ENCODE data around the gene CCDC88A. TPM values are rescaled to one million over a fixed set of nuclear protein-coding genes. Genes with fewer than 3 reads are reported as not detected.

The CCDC88A gene
- total and polyA plus RNA-seq, 3 donors from 2014 or later = 26.5 to 180 (median 121) TPM

GRCh38 chr2:55408918-55409868 lies 10.5 kb downstream of the CCDC88A start:
- no peaks in the 10 kb centered on the region for H3K36me3 ChIP-seq (ENCODE audit: low read depth, missing control alignments)
- H3K4me1 ChIP-seq = no peaks in the 10 kb centered on the region
- TF ChIP-seq POLR2A (IDR thresholded peaks at IDR 0.05) = no peak
- TF ChIP-seq, protein P1, sequence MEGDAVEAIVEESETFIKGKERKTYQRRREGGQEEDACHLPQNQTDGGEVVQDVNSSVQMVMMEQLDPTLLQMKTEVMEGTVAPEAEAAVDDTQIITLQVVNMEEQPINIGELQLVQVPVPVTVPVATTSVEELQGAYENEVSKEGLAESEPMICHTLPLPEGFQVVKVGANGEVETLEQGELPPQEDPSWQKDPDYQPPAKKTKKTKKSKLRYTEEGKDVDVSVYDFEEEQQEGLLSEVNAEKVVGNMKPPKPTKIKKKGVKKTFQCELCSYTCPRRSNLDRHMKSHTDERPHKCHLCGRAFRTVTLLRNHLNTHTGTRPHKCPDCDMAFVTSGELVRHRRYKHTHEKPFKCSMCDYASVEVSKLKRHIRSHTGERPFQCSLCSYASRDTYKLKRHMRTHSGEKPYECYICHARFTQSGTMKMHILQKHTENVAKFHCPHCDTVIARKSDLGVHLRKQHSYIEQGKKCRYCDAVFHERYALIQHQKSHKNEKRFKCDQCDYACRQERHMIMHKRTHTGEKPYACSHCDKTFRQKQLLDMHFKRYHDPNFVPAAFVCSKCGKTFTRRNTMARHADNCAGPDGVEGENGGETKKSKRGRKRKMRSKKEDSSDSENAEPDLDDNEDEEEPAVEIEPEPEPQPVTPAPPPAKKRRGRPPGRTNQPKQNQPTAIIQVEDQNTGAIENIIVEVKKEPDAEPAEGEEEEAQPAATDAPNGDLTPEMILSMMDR (IDR thresholded peaks at IDR 0.05) = no peak
- DNase-seq = no peak
- no peak overlapping the region for H3K4me3 ChIP-seq
- H3K9me3 ChIP-seq = no peaks in the 10 kb centered on the region
- WGBS, 2 donors = 74 to 77% methylated on average over 12 of the region's 12 CpGs
- intact Hi-C loops (cut with DNase I; ENCODE audit: low total_unique reads) = no loop called here
- no peaks in the 10 kb centered on the region for H3K27me3 ChIP-seq
- no peak overlapping the region for H3K27ac ChIP-seq

DNA sequence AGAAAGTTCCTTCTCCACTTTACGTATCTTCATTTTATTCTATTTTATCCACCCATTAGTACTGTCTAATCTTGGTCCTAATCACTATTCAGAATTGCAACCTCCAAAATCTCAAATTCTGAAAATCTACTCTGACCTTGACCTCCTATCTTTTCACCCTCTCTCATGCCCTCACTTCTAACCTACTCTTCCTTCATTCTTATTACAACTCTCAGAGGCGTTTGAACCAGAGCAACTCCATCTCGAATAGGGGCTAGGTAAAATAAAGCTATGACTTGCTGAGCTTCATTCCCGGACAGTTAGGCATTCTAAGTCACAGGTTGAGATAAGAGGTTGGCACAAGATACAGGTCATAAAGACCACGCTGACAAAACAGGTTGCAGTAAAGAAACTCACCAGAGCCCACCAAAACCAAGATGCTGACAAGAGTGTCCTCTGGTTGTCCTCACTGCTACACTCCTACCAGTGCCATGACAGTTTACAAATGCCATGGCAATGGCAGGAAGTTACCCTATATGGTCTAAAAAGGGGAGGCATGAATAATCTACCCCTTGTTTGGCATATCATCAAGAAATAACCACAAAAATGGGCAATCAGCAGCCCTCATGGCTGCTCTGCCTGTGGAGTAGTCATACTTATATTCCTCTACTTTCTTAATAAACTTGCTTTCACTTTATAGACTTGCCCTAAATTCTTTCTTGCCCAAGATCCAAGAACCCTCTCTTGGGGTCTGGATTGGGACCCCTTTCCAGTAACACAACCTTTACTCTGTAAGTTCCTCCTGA lies 11.4 kb downstream of the CCDC88A start:
- TF ChIP-seq POLR2A (IDR thresholded peaks at IDR 0.05) = no peak
- TF ChIP-seq, protein P1 (IDR thresholded peaks at IDR 0.05) = no peak
- Histone ChIP-seq H3K4me3 (no peak overlapping the region), H3K36me3 (ENCODE audit: low read depth, missing control alignments) (no peaks in the 10 kb centered on the region), H3K9me3 (no peaks in the 10 kb centered on the region), H3K27me3 (no peaks in the 10 kb centered on the region), H3K27ac (no peak overlapping the region), H3K4me1 (no peaks in the 10 kb centered on the region)
- no peak for DNase-seq
- intact Hi-C loops (cut with DNase I; ENCODE audit: low total_unique reads) = no loop called here
- 69 to 73% methylated on average over 5 of the region's 5 CpGs for WGBS, 2 donors

GRCh38 chr2:55405116-55405515 lies 14.5 kb downstream of the CCDC88A start:
- Histone ChIP-seq H3K36me3 (ENCODE audit: low read depth, missing control alignments) (no peaks in the 10 kb centered on the region), H3K27ac (no peak overlapping the region), H3K4me3 (no peak overlapping the region), H3K9me3 (no peaks in the 10 kb centered on the region), H3K4me1 (no peaks in the 10 kb centered on the region), H3K27me3 (no peaks in the 10 kb centered on the region)
- TF ChIP-seq POLR2A (IDR thresholded peaks at IDR 0.05) = no peak
- TF ChIP-seq, protein P1 (IDR thresholded peaks at IDR 0.05) = no peak
- WGBS, 2 donors = 81 to 89% methylated on average over 2 of the region's 2 CpGs
- no peak for DNase-seq
- intact Hi-C loops (cut with DNase I; ENCODE audit: low total_unique reads) = no loop called here

- Histone ChIP-seq H3K27ac (no peak overlapping the region), H3K36me3 (ENCODE audit: low read depth, missing control alignments) (no peaks in the 10 kb centered on the region), H3K27me3 (no peaks in the 10 kb centered on the region), H3K9me3 (no peaks in the 10 kb centered on the region), H3K4me1 (no peaks in the 10 kb centered on the region), H3K4me3 (no peak overlapping the region)
- intact Hi-C loops (cut with DNase I; ENCODE audit: low total_unique reads) = no loop called here
- DNase-seq = no peak
- TF ChIP-seq POLR2A (IDR thresholded peaks at IDR 0.05) = no peak
- TF ChIP-seq, protein P1 (IDR thresholded peaks at IDR 0.05) = no peak
- WGBS, 2 donors = 47 to 73% methylated on average over 4 of the region's 4 CpGs
Measured at GRCh38 chr2:55403256-55403998, 16.2 kb downstream of the CCDC88A start.

Data from testis (tissue), 3 donors.